CD4-positive, alpha-beta T cell treated with Interleukin-4 for 1 hour (primary cell): ENCODE data around the gene ABCD2.
"Not testable (repeated sequence)": the region's sequence is repeated elsewhere in the genome, so short reads cannot be mapped to it uniquely, and the experiment has no call there.

Experiments
- DNase-seq, 2 donors: peaks; one replicate each; pipeline ENCODE4 v3.0.0-alpha.2; 2020 to 2022

Gene ABCD2

GRCh38 chr12:39532448-39532847 lies 87.2 kb downstream of the ABCD2 start:
- no peak for DNase-seq

- DNase-seq: no peak
Measured at GRCh38 chr12:39526974-39527373, 92.6 kb downstream of the ABCD2 start.

- DNase-seq: not testable (repeated sequence)
Measured at GRCh38 chr12:39522167-39522566, 97.4 kb downstream of the ABCD2 start.

- DNase-seq: no peak
Measured at GRCh38 chr12:39510001-39510400, 109.6 kb downstream of the ABCD2 start.

GRCh38 chr12:39505554-39505953 lies 114.0 kb downstream of the ABCD2 start:
- DNase-seq: no peak

GRCh38 chr12:39505023-39505422 lies 114.6 kb downstream of the ABCD2 start:
- no peak for DNase-seq

GRCh38 chr12:39503439-39503838 lies 116.2 kb downstream of the ABCD2 start:
- no peak for DNase-seq

- DNase-seq: no peak
Measured at GRCh38 chr12:39502726-39503125, 116.9 kb downstream of the ABCD2 start.
